Brain pericyte (primary cell): ENCODE results near the gene EML3.
"Not testable (repeated sequence)": the region's sequence is repeated elsewhere in the genome, so short reads cannot be mapped to it uniquely, and the experiment has no call there.

Experiments
- DNase-seq: peaks from one replicate; pipeline ENCODE4 v3.0.0-alpha.2; 2012; ENCODE audit warnings: low read depth, low spot score

EML3 gene

GRCh38 chr11:62573592-62574362 is 38.8 kb downstream of the EML3 start, which contains the start of gene EEF1G:
EEF1G (minus strand) TSS chr11:62573891; CDS start chr11:62573842, 49 bp downstream.
- peak; percentile 99 for DNase-seq

- DNase-seq, result no peak
These were observed 39.5 kb downstream of the EML3 start for GRCh38 chr11:62573006-62573591.

- no peak for DNase-seq
These were observed 40.1 kb downstream of the EML3 start for GRCh38 chr11:62572431-62572830.

- DNase-seq, result not testable (repeated sequence)
These were observed 41.1 kb downstream of the EML3 start for GRCh38 chr11:62571493-62571892.

GRCh38 chr11:62570903-62571302 is 41.7 kb downstream of the EML3 start:
- DNase-seq, result not testable (repeated sequence)

GRCh38 chr11:62569611-62570010 is 43.0 kb downstream of the EML3 start:
- DNase-seq, result no peak

- DNase-seq, result no peak
These were observed 45.4 kb downstream of the EML3 start for GRCh38 chr11:62567018-62567633.

GRCh38 chr11:62566247-62566646 is 46.3 kb downstream of the EML3 start:
- DNase-seq, result no peak

GRCh38 chr11:62565100-62565802 is 47.3 kb downstream of the EML3 start:
- no peak for DNase-seq

- DNase-seq, result not testable (repeated sequence)
These were observed 50.8 kb downstream of the EML3 start for GRCh38 chr11:62561677-62562230.

- peak; percentile 72 for DNase-seq
These were observed 51.9 kb downstream of the EML3 start for GRCh38 chr11:62560566-62561103.

- not testable (repeated sequence) for DNase-seq
These were observed 52.9 kb downstream of the EML3 start for GRCh38 chr11:62559626-62560025.

- no peak for DNase-seq
These were observed 53.4 kb downstream of the EML3 start for GRCh38 chr11:62559204-62559603.

- no peak for DNase-seq
These were observed 53.9 kb downstream of the EML3 start for GRCh38 chr11:62558669-62559068.

- no peak for DNase-seq
These were observed 55.5 kb downstream of the EML3 start for GRCh38 chr11:62556875-62557631.

GRCh38 chr11:62556108-62556874 is 56.3 kb downstream of the EML3 start:
- DNase-seq, result peak; percentile 89

GRCh38 chr11:62555464-62556107 is 57.0 kb downstream of the EML3 start:
- DNase-seq, result no peak

GRCh38 chr11:62554387-62555167 is 58.0 kb downstream of the EML3 start:
- DNase-seq, result no peak
